ENCODE results near the gene LRRC4C. TPM values are rescaled to one million over a fixed set of nuclear protein-coding genes. Genes with fewer than 3 reads are reported as not detected.

Gene LRRC4C
- total and polyA plus RNA-seq, 12 donors: 0.15 to 0.93 (median 0.40) TPM

GRCh38 chr11:40689823-40690222, 769.6 kb downstream of the LRRC4C start:
- DNase-seq: no peak
- no peak for ATAC-seq
- Histone ChIP-seq H3K9me3 (peaks cover 0 to 3% (median 0%) of the 10 kb centered on the region in 11 donors), H3K4me3 (no peak overlapping the region), H3K27ac (no peak overlapping the region), H3K4me1 (no peaks in the 10 kb centered on the region), H3K36me3 (no peaks in the 10 kb centered on the region), H3K27me3 (no peaks in the 10 kb centered on the region)
- WGBS, 2 donors: 80 to 84% methylated on average over 3 of the region's 3 CpGs
- intact Hi-C loops (cut with DNase I): no loop called here
- no peak for TF ChIP-seq CTCF (IDR thresholded peaks at IDR 0.05)

DNA sequence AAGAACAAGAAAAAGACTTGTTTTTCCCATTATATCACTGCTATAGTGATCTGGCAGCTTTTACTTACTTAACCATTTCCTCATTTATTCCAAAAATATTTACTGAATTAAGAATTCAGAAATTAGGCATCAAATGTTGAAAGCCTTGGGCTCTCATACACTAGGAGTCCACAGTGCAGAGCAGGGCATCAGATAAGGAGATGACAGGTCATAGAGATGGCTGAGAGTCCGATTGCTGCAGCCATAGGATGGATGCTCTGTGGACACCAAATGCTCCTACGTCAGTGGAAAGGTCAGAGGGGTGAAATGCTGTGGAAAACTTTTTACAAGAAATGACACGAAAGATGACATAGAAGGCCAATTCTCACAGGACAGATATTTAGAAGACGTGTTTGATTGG, 771.1 kb downstream of the LRRC4C start:
- H3K27me3 ChIP-seq: no peaks in the 10 kb centered on the region
- H3K4me1 ChIP-seq: no peaks in the 10 kb centered on the region
- H3K4me3 ChIP-seq: no peak overlapping the region
- intact Hi-C loops (cut with DNase I): no loop called here
- no peaks in the 10 kb centered on the region for H3K36me3 ChIP-seq
- WGBS, 2 donors: 44 to 46% methylated on average over 4 of the region's 4 CpGs
- H3K27ac ChIP-seq: no peak overlapping the region
- peaks cover 0 to 16% (median 0%) of the 10 kb centered on the region in 11 donors for H3K9me3 ChIP-seq
- TF ChIP-seq CTCF (IDR thresholded peaks at IDR 0.05): no peak
- DNase-seq: no peak
- ATAC-seq: no peak

- DNase-seq (no peak), ATAC-seq (no peak)
- no peak overlapping the region for H3K27ac ChIP-seq
- no peaks in the 10 kb centered on the region for H3K27me3 ChIP-seq
- intact Hi-C loops (cut with DNase I): no loop called here
- no peak overlapping the region for H3K4me3 ChIP-seq
- peaks cover 0 to 16% (median 0%) of the 10 kb centered on the region in 11 donors for H3K9me3 ChIP-seq
- WGBS, 2 donors: 82 to 85% methylated on average over 5 of the region's 5 CpGs
- H3K4me1 ChIP-seq: no peaks in the 10 kb centered on the region
- no peaks in the 10 kb centered on the region for H3K36me3 ChIP-seq
- TF ChIP-seq CTCF (IDR thresholded peaks at IDR 0.05): no peak
Measured at GRCh38 chr11:40686765-40687164, 772.7 kb downstream of the LRRC4C start.

DNA sequence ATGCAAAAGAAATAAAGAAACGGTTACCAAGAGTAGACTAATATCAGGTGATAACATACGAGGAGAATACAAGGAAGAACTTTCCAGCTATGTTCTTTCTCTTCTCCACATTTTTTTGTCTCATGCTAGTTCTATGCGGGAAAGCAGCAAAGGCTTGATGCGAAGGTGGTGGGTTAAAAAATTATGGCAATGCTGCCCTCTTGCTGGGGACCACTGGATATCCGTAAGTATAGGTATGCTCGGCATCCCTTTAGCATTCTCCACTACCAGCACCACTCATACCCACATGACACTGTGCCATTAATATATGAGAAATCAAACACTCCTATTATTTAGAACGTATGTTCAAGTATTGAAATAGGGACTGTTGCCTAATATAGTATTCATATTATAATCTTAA, 776.4 kb downstream of the LRRC4C start:
- WGBS, 2 donors: 79% methylated on average over 7 of the region's 7 CpGs
- peaks cover 0 to 23% (median 0%) of the 10 kb centered on the region in 11 donors for H3K9me3 ChIP-seq
- intact Hi-C loops (cut with DNase I): no loop called here
- H3K27ac ChIP-seq: no peak overlapping the region
- ATAC-seq: no peak
- no peaks in the 10 kb centered on the region for H3K4me1 ChIP-seq
- no peaks in the 10 kb centered on the region for H3K36me3 ChIP-seq
- TF ChIP-seq CTCF (IDR thresholded peaks at IDR 0.05): no peak
- H3K4me3 ChIP-seq: no peak overlapping the region
- H3K27me3 ChIP-seq: no peaks in the 10 kb centered on the region
- no peak for DNase-seq
